GM21381 (cell line): ENCODE results near the gene ARHGEF33.
"Not testable (repeated sequence)": the region's sequence is repeated elsewhere in the genome, so short reads cannot be mapped to it uniquely, and the experiment has no call there.

Experiments used
- ATAC-seq: cut with Tn5 transposase; IDR thresholded peaks from one replicate; pipeline ENCODE4 v1.9.1; 2021; ENCODE audit warnings: mild to moderate bottlenecking, moderate library complexity; ENCODE audit not compliant: unreplicated experiment

ARHGEF33 gene

GRCh38 chr2:38907743-38908562 is 18.3 kb downstream of the ARHGEF33 start:
- peak; percentile 88 for ATAC-seq

GRCh38 chr2:38909872-38910271 is 20.2 kb downstream of the ARHGEF33 start:
- no peak for ATAC-seq

GRCh38 chr2:38911191-38911590 is 21.5 kb downstream of the ARHGEF33 start:
- no peak for ATAC-seq

- no peak for ATAC-seq
These were observed 22.9 kb downstream of the ARHGEF33 start for GRCh38 chr2:38912619-38913018.

- no peak for ATAC-seq
These were observed 32.7 kb downstream of the ARHGEF33 start for GRCh38 chr2:38922389-38922788.

GRCh38 chr2:38922902-38923301 is 33.2 kb downstream of the ARHGEF33 start:
- no peak for ATAC-seq

- no peak for ATAC-seq
These were observed 36.3 kb downstream of the ARHGEF33 start for GRCh38 chr2:38925982-38926381.

- no peak for ATAC-seq
These were observed 40.9 kb downstream of the ARHGEF33 start for GRCh38 chr2:38930600-38930999.

GRCh38 chr2:38932586-38932985 is 42.9 kb downstream of the ARHGEF33 start:
- ATAC-seq, result no peak

- no peak for ATAC-seq
These were observed 44.0 kb downstream of the ARHGEF33 start for GRCh38 chr2:38933653-38934052.

GRCh38 chr2:38934742-38935141 is 45.1 kb downstream of the ARHGEF33 start:
- ATAC-seq, result no peak

GRCh38 chr2:38935568-38936172 is 46.0 kb downstream of the ARHGEF33 start:
- ATAC-seq, result no peak

- ATAC-seq, result not testable (repeated sequence)
These were observed 46.8 kb downstream of the ARHGEF33 start for GRCh38 chr2:38936516-38936915.

GRCh38 chr2:38937548-38937947 is 47.9 kb downstream of the ARHGEF33 start:
- ATAC-seq, result no peak

- ATAC-seq, result no peak
These were observed 51.1 kb downstream of the ARHGEF33 start for GRCh38 chr2:38940746-38941145.

GRCh38 chr2:38943784-38944183 is 54.1 kb downstream of the ARHGEF33 start:
- ATAC-seq, result no peak

GRCh38 chr2:38945372-38945771 is 55.7 kb downstream of the ARHGEF33 start:
- ATAC-seq, result no peak

GRCh38 chr2:38945911-38946310 is 56.2 kb downstream of the ARHGEF33 start:
- ATAC-seq, result no peak

GRCh38 chr2:38947241-38948239 is 57.9 kb downstream of the ARHGEF33 start:
- ATAC-seq, result peak; percentile 78

- ATAC-seq, result no peak
These were observed 58.8 kb downstream of the ARHGEF33 start for GRCh38 chr2:38948387-38948882.

- ATAC-seq, result no peak
These were observed 59.3 kb downstream of the ARHGEF33 start for GRCh38 chr2:38948995-38949394.
